Activated effector memory CD4-positive, alpha-beta T cell treated with anti-CD3 and anti-CD28 coated beads, Interleukin-2, amount 50 U/mL, for 16 hours (primary cell): Measurements from ENCODE around the gene NTNG2.

ENCODE experiments used
- DNase-seq: peaks from one replicate; pipeline ENCODE4 v3.0.0-alpha.2; 2020

NTNG2 gene

GRCh38 chr9:132238026-132238972 lies 76.4 kb downstream of the NTNG2 start:
- no peak for DNase-seq

GRCh38 chr9:132238992-132239391 lies 77.1 kb downstream of the NTNG2 start:
- no peak for DNase-seq

- no peak for DNase-seq
These were observed 77.7 kb downstream of the NTNG2 start for GRCh38 chr9:132239518-132239917.

GRCh38 chr9:132239999-132240840 lies 78.4 kb downstream of the NTNG2 start:
- no peak for DNase-seq

GRCh38 chr9:132240841-132241482 lies 79.1 kb downstream of the NTNG2 start:
- peak; percentile 99 for DNase-seq

- DNase-seq = no peak
These were observed 79.6 kb downstream of the NTNG2 start for GRCh38 chr9:132241483-132241839.

GRCh38 chr9:132241840-132242620 lies 80.2 kb downstream of the NTNG2 start:
- DNase-seq = peak; percentile 82

- no peak for DNase-seq
These were observed 80.8 kb downstream of the NTNG2 start for GRCh38 chr9:132242621-132243155.

GRCh38 chr9:132243156-132244074 lies 81.6 kb downstream of the NTNG2 start:
- DNase-seq = no peak

GRCh38 chr9:132244582-132245455 lies 83.0 kb downstream of the NTNG2 start:
- no peak for DNase-seq

GRCh38 chr9:132245465-132245864 lies 83.6 kb downstream of the NTNG2 start:
- DNase-seq = no peak

GRCh38 chr9:132247942-132248341 lies 86.1 kb downstream of the NTNG2 start:
- DNase-seq = no peak

GRCh38 chr9:132249123-132249522 lies 87.3 kb downstream of the NTNG2 start:
- DNase-seq = no peak

GRCh38 chr9:132249690-132250089 lies 87.8 kb downstream of the NTNG2 start:
- no peak for DNase-seq

GRCh38 chr9:132250324-132251262 lies 88.7 kb downstream of the NTNG2 start:
- peak; percentile 54 for DNase-seq

GRCh38 chr9:132260846-132261245 lies 99.0 kb downstream of the NTNG2 start:
- DNase-seq = no peak

- DNase-seq = no peak
These were observed 104.2 kb downstream of the NTNG2 start for GRCh38 chr9:132266017-132266416.

- DNase-seq = no peak
These were observed 105.8 kb downstream of the NTNG2 start for GRCh38 chr9:132267660-132268059.
